Breast epithelium (tissue), 4 donors: Measurements from ENCODE around the gene YAF2. TPM values are rescaled to one million over a fixed set of nuclear protein-coding genes. Genes with fewer than 3 reads are reported as not detected.

Experiments used
- DNase-seq, 2 donors: peaks; one replicate each; pipeline ENCODE4 v3.0.0-alpha.2; 2019; ENCODE audit warnings: low spot score in 2 of 2
- H3K27ac ChIP-seq, 2 donors: fragments of 200-600 bp; sonication (generic) in 1 of 2; one replicate each; pipeline ENCODE4 v1.5.1; 2016 to 2019; ENCODE audit warnings: mild to moderate bottlenecking in 1 of 2
- H3K27me3 ChIP-seq, 2 donors: fragments of 200-600 bp; sonication (generic) in 1 of 2; one replicate each; pipeline versions ENCODE4 v1.5.1 to v1.6.0; 2017 to 2019; ENCODE audit warnings: control low read depth in 1 of 2, mild to moderate bottlenecking in 1 of 2
- H3K36me3 ChIP-seq: fragments of 200-600 bp; one replicate; pipeline ENCODE4 v1.5.1; 2019
- H3K4me1 ChIP-seq, 2 donors: fragments of 200-600 bp; sonication (generic); one replicate each; pipeline ENCODE4 v1.5.1; 2016 to 2019; ENCODE audit warnings: control low read depth in 1 of 2
- H3K4me3 ChIP-seq, 3 donors: fragments of 200-600 bp; sonication (generic); 1 replicate in 2 of 3; 2 replicates in 1 of 3; pipeline ENCODE4 v1.5.1; 2016 to 2019; ENCODE audit warnings: mild to moderate bottlenecking in 3 of 3, moderate library complexity in 2 of 3
- H3K9me3 ChIP-seq, 2 donors: fragments of 200-600 bp; sonication (generic) in 1 of 2; one replicate each; pipeline ENCODE4 v1.5.1; 2016 to 2019; ENCODE audit warnings: control low read depth in 1 of 2
- POLR2A ChIP-seq: fragments of 450-650 bp; IDR thresholded peaks from one replicate; pipeline ENCODE4 v1.6.1; 2016; ENCODE audit warnings: antibody characterized with exemption, mild to moderate bottlenecking, moderate library complexity
- POLR2AphosphoS5 ChIP-seq, 3 donors: sonication (generic); formaldehyde crosslinking; IDR thresholded peaks; one replicate each; pipeline ENCODE4 v1.6.1; 2017; ENCODE audit warnings: antibody characterized with exemption in 3 of 3
- intact Hi-C: fragments of 100-400 bp; cut with DNase I; formaldehyde crosslinking; loops from one replicate; pipeline ENCODE4 v1.15.1; 2023; ENCODE audit warnings: low total_unique reads
- total RNA-seq, 3 donors: library from RNA; depleted of rRNA; stranded (reverse); fragments of >200 nt; gene quantifications; one replicate each; pipeline ENCODE4 v1.1.0, GENCODE V29; 2016
- TF ChIP-seq, protein P1 (sequence below), 3 donors: fragments of 450-650 bp; IDR thresholded peaks; one replicate each; pipeline ENCODE4 v1.5.1; 2016 to 2017; ENCODE audit warnings: antibody characterized with exemption in 3 of 3, mild to moderate bottlenecking in 3 of 3, moderate library complexity in 3 of 3

YAF2 gene
- total RNA-seq, 3 donors from 2014 or later = 32.1 to 43.2 (median 39.4) TPM

DNA sequence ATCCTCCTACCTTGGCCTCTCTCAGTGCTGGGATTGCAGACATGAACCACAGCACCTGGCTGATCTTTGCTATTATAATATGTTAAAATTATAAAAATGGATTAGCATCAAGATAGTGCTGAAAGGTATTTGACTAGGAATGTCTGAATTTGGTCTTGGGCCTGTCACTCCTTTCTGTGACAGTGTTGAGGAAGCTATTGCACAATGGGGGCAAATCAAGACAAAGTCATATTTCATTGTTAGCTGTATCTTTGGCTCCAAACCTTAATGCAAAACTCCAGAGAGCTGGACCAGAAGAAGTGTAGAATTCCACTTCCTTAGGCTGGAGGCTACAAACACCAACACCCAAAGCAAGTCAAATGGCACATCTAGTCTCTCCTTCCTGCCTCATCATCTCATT, 45.7 kb upstream of the YAF2 start:
- Histone ChIP-seq H3K4me3 (no peak overlapping the region), H3K4me1 (no peaks in the 10 kb centered on the region), H3K27ac (no peak overlapping the region), H3K27me3 (no peaks in the 10 kb centered on the region), H3K36me3 (no peaks in the 10 kb centered on the region), H3K9me3 (no peaks in the 10 kb centered on the region)
- no peak for DNase-seq
- intact Hi-C loops = no loop called here
- TF ChIP-seq POLR2AphosphoS5 (IDR thresholded peaks at IDR 0.05) (no peak), POLR2A (no peak)
- TF ChIP-seq, protein P1, sequence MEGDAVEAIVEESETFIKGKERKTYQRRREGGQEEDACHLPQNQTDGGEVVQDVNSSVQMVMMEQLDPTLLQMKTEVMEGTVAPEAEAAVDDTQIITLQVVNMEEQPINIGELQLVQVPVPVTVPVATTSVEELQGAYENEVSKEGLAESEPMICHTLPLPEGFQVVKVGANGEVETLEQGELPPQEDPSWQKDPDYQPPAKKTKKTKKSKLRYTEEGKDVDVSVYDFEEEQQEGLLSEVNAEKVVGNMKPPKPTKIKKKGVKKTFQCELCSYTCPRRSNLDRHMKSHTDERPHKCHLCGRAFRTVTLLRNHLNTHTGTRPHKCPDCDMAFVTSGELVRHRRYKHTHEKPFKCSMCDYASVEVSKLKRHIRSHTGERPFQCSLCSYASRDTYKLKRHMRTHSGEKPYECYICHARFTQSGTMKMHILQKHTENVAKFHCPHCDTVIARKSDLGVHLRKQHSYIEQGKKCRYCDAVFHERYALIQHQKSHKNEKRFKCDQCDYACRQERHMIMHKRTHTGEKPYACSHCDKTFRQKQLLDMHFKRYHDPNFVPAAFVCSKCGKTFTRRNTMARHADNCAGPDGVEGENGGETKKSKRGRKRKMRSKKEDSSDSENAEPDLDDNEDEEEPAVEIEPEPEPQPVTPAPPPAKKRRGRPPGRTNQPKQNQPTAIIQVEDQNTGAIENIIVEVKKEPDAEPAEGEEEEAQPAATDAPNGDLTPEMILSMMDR (IDR thresholded peaks at IDR 0.05) = no peak

DNA sequence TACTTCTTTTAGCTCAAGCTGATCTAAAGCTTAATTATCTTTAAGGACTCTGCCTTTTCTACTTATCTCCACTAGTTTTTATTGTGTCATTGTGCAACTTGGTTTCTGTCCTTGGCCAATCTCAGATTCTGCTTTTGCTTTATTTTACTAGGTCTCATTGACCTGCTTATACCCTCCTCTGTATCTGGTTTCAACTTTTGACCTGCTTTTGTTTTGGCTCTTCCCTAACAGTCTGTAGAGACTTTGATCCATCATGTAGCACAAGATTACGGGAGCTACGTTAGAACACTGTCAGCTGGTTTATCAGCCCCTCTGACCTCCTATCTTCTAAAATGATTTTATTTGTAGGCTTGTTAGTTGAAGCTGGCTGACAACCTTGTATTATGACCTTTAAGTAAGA, 44.2 kb upstream of the YAF2 start:
- H3K27ac ChIP-seq = no peak overlapping the region
- H3K27me3 ChIP-seq = no peaks in the 10 kb centered on the region
- no peak overlapping the region for H3K4me3 ChIP-seq
- H3K9me3 ChIP-seq = no peaks in the 10 kb centered on the region
- no peak for DNase-seq
- H3K36me3 ChIP-seq = no peaks in the 10 kb centered on the region
- no peaks in the 10 kb centered on the region for H3K4me1 ChIP-seq
- intact Hi-C loops = no loop called here
- TF ChIP-seq POLR2A (no peak), POLR2AphosphoS5 (IDR thresholded peaks at IDR 0.05) (no peak)
- TF ChIP-seq, protein P1 (IDR thresholded peaks at IDR 0.05) = no peak

DNA sequence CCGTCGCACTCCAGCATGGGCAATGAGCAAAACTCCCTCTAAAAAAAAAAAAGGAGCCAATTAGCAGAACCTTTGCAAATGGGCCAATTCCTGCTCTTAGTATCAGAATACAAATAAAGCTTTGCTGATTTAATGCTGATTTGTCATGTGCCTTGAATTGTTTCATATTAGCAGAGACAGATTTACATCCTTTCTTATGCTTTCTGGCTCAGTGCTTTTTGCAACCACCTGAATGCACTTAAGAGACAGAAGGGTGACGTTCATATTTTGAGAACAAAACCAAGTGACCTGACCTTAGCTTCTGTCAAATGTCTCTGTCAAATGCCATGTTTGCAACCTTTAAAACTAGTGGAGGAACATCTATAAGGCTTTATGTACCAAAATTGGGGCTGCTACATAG, 43.8 kb upstream of the YAF2 start:
- no peak for DNase-seq
- Histone ChIP-seq H3K4me3 (no peak overlapping the region), H3K27me3 (no peaks in the 10 kb centered on the region), H3K36me3 (no peaks in the 10 kb centered on the region), H3K4me1 (no peaks in the 10 kb centered on the region), H3K9me3 (no peaks in the 10 kb centered on the region), H3K27ac (no peak overlapping the region)
- intact Hi-C loops = no loop called here
- no peak for TF ChIP-seq POLR2A
- TF ChIP-seq, protein P1 (IDR thresholded peaks at IDR 0.05) = no peak

DNA sequence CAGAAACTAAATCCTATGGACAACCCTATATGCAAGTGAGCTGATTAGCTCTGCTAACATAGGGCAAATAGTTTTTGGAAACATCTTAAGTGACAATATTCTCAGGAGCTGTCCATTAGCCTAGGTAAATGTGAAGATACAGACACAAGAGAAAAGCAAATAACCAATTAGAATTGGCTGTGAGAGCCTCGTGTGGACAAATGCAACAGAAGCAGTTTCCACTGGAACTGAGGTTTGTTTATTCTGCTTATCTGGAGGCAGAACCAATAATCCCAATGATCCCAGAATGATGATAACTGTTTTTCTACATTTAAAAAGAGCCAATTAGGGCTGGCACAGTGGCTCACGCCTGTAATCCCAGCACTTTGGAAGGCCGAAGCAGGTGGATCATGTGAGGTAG, 43.2 kb upstream of the YAF2 start:
- no peaks in the 10 kb centered on the region for H3K36me3 ChIP-seq
- intact Hi-C loops = no loop called here
- no peak for DNase-seq
- no peak for TF ChIP-seq POLR2AphosphoS5 (IDR thresholded peaks at IDR 0.05)
- no peak for TF ChIP-seq POLR2A
- TF ChIP-seq, protein P1 (IDR thresholded peaks at IDR 0.05) = no peak
- H3K4me1 ChIP-seq = no peaks in the 10 kb centered on the region
- no peaks in the 10 kb centered on the region for H3K9me3 ChIP-seq
- H3K27ac ChIP-seq = no peak overlapping the region
- H3K27me3 ChIP-seq = no peaks in the 10 kb centered on the region
- no peak overlapping the region for H3K4me3 ChIP-seq

DNA sequence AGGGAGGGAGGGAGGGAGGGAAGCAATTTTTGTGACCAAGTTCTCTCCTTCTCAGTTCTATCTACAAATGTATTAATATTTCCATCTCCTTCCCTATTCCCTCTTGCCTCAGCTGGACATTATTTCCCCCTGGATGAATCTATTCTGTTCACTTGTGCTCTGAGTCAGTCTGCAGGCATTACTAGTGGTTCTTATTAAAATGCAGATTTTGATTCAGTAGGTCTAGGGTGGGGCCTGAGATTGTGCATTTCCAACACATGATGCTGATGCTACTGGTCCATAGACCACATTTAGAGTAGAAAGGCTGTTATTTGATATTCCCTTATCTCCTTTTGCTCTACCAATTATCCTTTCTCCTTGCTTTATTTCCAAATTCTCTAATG, 40.1 kb upstream of the YAF2 start:
- Histone ChIP-seq H3K9me3 (no peaks in the 10 kb centered on the region), H3K4me3 (no peak overlapping the region), H3K36me3 (no peaks in the 10 kb centered on the region), H3K27me3 (no peaks in the 10 kb centered on the region), H3K4me1 (no peaks in the 10 kb centered on the region), H3K27ac (no peak overlapping the region)
- DNase-seq = no peak
- no peak for TF ChIP-seq POLR2AphosphoS5 (IDR thresholded peaks at IDR 0.05)
- TF ChIP-seq, protein P1 (IDR thresholded peaks at IDR 0.05) = no peak
- no peak for TF ChIP-seq POLR2A
- intact Hi-C loops = no loop called here
